HG02763 (cell line): ENCODE measurements around the gene PROC.
"Not testable (repeated sequence)": the region's sequence is repeated elsewhere in the genome, so short reads cannot be mapped to it uniquely, and the experiment has no call there.

Experiments used
- ATAC-seq: cut with Tn5 transposase; IDR thresholded peaks from one replicate; pipeline ENCODE4 v1.9.1; 2021; ENCODE audit warnings: mild to moderate bottlenecking, moderate library complexity; ENCODE audit not compliant: unreplicated experiment

PROC gene

DNA sequence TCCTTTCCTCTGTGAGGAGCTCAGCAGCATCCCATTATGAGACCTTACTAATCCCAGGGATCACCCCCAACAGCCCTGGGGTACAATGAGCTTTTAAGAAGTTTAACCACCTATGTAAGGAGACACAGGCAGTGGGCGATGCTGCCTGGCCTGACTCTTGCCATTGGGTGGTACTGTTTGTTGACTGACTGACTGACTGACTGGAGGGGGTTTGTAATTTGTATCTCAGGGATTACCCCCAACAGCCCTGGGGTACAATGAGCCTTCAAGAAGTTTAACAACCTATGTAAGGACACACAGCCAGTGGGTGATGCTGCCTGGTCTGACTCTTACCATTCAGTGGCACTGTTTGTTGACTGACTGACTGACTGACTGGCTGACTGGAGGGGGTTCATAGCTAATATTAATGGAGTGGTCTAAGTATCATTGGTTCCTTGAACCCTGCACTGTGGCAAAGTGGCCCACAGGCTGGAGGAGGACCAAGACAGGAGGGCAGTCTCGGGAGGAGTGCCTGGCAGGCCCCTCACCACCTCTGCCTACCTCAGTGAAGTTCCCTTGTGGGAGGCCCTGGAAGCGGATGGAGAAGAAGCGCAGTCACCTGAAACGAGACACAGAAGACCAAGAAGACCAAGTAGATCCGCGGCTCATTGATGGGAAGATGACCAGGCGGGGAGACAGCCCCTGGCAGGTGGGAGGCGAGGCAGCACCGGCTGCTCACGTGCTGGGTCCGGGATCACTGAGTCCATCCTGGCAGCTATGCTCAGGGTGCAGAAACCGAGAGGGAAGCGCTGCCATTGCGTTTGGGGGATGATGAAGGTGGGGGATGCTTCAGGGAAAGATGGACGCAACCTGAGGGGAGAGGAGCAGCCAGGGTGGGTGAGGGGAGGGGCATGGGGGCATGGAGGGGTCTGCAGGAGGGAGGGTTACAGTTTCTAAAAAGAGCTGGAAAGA, 7.6 kb downstream of the PROC start:
- ATAC-seq, result no peak

DNA sequence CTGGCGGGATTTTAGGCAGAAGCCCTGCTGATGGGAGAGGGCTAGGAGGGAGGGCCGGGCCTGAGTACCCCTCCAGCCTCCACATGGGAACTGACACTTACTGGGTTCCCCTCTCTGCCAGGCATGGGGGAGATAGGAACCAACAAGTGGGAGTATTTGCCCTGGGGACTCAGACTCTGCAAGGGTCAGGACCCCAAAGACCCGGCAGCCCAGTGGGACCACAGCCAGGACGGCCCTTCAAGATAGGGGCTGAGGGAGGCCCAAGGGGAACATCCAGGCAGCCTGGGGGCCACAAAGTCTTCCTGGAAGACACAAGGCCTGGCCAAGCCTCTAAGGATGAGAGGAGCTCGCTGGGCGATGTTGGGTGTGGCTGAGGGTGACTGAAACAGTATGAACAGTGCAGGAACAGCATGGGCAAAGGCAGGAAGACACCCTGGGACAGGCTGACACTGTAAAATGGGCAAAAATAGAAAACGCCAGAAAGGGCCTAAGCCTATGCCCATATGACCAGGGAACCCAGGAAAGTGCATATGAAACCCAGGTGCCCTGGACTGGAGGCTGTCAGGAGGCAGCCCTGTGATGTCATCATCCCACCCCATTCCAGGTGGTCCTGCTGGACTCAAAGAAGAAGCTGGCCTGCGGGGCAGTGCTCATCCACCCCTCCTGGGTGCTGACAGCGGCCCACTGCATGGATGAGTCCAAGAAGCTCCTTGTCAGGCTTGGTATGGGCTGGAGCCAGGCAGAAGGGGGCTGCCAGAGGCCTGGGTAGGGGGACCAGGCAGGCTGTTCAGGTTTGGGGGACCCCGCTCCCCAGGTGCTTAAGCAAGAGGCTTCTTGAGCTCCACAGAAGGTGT, 8.5 kb downstream of the PROC start:
- no peak for ATAC-seq

DNA sequence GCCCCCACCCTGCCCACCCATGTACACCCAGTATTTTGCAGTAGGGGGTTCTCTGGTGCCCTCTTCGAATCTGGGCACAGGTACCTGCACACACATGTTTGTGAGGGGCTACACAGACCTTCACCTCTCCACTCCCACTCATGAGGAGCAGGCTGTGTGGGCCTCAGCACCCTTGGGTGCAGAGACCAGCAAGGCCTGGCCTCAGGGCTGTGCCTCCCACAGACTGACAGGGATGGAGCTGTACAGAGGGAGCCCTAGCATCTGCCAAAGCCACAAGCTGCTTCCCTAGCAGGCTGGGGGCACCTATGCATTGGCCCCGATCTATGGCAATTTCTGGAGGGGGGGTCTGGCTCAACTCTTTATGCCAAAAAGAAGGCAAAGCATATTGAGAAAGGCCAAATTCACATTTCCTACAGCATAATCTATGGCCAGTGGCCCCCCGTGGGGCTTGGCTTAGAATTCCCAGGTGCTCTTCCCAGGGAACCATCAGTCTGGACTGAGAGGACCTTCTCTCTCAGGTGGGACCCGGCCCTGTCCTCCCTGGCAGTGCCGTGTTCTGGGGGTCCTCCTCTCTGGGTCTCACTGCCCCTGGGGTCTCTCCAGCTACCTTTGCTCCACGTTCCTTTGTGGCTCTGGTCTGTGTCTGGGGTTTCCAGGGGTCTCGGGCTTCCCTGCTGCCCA, 9.3 kb downstream of the PROC start:
- ATAC-seq, result no peak

DNA sequence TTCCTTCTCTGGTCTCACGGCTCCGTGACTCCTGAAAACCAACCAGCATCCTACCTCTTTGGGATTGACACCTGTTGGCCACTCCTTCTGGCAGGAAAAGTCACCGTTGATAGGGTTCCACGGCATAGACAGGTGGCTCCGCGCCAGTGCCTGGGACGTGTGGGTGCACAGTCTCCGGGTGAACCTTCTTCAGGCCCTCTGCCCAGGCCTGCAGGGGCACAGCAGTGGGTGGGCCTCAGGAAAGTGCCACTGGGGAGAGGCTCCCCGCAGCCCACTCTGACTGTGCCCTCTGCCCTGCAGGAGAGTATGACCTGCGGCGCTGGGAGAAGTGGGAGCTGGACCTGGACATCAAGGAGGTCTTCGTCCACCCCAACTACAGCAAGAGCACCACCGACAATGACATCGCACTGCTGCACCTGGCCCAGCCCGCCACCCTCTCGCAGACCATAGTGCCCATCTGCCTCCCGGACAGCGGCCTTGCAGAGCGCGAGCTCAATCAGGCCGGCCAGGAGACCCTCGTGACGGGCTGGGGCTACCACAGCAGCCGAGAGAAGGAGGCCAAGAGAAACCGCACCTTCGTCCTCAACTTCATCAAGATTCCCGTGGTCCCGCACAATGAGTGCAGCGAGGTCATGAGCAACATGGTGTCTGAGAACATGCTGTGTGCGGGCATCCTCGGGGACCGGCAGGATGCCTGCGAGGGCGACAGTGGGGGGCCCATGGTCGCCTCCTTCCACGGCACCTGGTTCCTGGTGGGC, 10.0 kb downstream of the PROC start:
- ATAC-seq, result no peak

DNA sequence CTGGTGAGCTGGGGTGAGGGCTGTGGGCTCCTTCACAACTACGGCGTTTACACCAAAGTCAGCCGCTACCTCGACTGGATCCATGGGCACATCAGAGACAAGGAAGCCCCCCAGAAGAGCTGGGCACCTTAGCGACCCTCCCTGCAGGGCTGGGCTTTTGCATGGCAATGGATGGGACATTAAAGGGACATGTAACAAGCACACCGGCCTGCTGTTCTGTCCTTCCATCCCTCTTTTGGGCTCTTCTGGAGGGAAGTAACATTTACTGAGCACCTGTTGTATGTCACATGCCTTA, 10.5 kb downstream of the PROC start:
- no peak for ATAC-seq

DNA sequence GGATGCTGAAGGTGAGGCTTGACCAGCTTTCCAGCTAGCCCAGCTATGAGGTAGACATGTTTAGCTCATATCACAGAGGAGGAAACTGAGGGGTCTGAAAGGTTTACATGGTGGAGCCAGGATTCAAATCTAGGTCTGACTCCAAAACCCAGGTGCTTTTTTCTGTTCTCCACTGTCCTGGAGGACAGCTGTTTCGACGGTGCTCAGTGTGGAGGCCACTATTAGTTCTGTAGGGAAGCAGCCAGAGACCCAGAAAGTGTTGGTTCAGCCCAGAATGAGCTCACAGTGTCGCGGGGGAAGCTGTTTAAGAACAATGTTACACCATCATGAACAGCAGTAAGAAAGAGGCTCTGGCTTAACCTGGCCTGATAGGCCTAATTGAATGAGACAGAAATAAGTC, 11.1 kb downstream of the PROC start:
- ATAC-seq, result no peak

DNA sequence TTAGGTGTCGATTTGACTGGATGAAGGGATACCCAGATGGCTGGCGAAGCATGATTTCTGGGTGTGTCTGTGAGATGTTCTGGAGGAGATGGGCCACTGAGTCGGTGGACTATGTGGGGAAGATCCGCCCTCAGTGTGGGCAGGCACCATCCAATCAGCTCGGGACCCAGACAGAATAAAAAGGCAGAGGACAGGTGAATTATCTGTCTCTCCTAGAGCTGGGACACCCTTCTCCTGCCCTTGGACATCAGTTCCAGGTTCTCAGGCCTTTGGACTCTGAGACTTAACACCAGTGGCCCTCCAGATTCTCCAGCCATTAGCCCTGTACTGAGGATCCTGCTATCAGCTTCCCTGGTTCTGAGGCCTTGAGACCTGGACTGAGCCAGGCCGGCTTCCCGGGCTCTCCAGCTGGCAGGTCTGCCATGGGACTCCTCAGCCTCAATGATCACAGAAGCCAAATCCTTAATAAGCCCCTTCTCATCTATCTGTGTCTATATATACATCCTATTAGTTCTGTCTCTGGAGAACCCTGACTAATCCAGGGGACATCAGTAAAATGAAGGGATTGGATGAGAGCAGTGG, 11.7 kb downstream of the PROC start:
- no peak for ATAC-seq

DNA sequence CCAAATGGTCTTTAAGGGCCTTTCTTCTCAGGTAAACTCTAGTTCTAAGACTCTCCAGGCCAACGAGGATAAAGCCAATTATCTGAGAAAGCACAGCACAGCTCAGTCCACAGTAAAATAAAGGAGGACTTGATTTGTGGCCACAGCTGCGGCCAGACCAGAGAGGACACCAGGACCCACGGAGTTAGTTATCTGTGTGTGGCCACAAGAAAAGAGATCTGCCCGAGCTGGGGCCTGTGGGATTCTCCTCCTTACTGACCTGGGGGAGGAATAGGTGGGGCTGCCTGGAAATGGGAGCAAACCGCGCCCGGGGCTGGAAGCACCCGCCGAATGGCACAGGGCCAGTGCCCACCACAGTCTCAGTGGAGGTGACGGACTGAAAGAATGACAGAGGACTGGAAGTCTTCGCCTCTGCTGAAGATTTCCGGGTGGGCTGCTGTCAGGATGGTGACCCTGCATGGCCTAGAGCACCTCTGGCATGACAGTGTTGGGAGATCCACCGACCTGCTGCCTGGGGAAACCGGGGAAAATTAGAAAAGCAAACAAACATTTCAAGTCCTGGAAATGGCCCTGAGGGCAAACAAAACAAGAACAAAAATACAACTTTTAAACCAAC, 13.3 kb downstream of the PROC start:
- no peak for ATAC-seq

DNA sequence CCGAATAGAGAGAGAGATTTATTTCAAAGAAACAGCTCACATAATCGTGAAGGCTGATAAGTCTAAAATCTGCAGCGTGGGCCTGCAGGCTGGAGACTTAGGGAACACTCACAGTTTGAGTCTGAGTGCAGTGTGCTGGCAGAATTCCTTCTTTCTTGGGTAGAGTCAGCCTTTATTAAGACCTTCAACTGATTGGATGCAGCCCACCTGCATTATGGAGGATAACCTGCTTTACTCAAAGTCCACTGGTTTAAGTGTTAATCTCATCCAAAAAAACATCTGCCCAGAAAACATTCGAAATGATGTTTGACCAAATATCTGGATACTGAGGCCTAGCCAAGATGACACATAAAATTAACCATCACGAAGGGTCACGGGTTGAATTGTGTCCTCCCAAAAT, 16.3 kb downstream of the PROC start:
- no peak for ATAC-seq

DNA sequence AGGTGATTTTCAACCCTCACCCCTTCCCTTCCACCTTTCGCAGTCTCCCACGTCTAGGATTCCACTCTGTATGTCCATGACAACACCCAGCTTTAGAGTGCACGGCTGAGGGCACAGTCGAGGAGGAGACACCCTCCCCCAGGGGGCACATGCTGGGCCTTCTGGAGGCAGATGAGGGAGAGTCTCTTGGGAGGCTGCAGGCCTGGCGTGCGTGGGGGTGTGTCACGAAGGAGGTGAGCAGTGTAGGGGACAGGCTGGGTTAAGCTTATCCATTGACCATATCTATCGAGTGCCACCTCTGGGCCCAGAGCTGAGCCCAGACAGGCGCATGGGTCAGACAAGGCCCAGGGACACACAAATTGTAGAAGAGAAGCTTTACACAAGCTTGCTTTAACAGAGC, 18.8 kb downstream of the PROC start:
- no peak for ATAC-seq

DNA sequence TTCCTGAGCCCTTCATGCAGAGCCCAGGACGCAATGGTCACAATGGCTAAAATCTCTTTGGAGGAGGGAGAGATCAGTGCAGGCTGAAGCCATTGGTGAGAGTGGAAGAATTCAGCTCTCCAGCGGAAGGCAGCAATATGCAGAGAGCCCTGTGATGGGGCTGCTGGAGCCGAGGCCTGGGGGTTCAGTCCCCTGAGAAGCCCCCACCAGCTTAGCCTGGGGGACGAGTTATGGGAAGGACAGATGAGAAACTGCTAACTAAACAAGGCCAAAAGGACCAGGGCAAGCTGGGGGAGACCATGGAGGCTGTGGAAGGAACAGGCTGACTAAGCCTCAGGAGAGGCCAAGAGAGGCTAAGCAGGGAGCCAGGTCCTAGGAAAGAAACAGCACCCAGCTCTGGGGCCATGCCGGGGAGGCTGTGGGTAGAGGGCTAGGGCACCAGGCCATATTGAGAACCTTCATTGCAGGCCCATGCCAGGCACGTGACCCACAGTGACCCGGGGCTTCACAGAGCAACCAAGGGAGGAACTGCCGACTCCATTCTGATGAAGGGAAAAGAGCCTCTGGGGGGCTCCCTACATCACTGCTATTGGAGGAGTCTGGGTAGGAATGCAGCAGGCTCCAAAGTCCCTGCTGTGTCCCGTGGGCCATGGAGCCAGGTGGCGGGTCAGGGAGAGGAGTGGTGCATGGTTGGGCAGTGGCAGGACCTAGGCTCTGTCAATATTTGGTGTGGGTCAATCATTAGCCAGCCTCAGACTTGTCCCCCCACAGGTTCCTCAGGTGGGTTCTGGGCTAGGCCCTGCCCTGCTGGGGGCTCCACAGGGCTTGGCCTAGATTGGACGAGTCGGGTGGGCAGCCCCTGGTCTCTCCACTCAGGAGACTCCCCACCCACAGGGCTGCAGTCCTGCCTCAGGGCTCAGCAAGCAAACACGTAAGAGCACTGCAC, 19.8 kb downstream of the PROC start:
- ATAC-seq, result no peak

DNA sequence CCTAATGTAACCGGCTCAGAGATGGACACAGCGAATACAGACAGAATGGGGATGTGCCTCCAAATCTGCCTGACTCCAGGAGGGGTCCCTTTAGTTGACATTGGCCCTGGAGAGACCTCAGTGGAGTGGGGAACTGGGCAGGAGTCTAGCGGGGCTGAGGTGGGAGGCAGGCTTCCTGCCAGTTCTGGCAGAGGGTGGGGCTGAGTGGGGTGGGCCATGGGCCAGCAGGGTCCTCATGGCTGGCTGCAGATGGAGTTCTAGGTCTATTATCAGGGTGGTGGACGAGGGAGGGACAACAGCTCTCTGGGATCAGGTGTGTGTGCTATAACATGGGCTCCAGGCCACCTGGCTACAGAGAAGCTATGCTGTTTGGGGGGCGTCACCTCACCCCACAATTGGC, 21.1 kb downstream of the PROC start:
- ATAC-seq, result no peak

DNA sequence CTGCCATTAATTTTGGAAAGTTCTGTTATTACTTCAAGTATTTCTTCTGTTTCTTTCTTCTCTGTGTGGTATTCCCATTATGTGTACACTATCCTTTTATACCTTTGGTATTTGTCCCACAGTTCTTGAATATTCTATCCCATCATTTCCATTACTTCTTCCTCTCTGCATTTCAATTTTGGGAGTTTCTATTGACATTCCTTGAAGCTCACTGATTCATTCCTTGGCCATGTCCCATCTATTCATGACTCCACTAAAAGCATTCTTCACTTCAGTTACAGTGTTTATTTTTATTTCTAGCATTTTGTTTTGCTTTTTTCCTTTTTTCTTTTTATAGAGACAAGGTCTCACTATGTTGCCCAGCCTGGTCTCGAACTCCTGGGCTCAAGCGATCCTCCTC, 30.3 kb downstream of the PROC start:
- no peak for ATAC-seq

DNA sequence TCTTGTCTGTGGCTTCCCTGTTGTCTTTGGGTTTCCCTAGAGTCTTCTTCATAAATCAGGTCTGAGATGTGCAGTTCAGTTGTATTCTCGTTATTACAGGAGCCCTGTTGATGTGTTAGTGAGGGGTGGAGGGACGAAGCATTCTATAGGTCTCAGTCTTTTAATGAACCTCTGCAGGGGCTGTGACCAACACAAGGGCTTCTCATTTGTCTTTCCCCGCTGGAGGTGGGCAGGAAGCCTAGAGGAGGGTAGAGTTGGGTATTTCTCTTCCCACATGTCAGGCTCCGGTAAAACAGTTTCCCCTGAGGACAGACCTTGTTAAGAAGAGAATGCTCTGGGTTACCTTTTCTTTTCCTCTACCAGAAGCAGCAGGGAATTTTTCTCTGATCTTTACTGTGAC, 31.2 kb downstream of the PROC start:
- no peak for ATAC-seq

DNA sequence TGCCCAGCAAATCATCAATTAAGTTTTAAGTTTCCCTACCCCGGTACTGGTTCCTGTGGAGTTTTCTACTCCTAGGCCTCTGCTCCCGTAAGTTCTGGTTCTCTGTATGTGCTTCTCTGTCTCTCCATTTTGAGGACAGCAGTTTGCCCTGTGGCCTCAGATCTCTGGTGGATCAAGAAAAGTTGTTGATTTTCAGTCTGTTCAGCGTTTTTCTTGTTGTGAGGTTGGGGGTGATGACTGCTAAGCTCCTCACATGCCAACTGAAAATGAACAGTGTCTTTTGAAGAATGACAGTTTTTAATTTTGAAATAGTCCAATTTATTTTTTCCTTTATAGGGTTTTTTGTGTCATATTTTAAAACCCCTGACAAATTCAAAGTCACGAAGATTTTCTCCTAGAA, 31.7 kb downstream of the PROC start:
- ATAC-seq, result no peak

DNA sequence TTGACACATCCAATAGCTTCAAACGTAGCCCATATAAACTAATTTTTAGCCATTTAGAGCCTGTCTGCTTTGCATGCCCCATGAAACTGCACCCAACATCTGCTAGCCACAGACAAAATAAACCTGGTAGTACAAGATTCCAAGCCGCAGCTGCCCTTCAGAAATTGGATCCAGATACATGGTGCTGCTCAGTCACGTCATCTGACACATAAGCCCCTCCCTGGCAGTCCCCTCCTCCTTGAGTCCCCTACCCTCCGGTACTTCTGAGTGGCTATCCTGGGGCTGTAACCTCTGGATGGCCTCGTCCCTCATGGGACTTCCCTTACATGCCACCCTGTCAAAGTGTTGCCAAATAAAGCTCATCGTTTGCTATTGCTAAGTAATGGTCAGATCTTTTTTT, 33.8 kb downstream of the PROC start:
- no peak for ATAC-seq

DNA sequence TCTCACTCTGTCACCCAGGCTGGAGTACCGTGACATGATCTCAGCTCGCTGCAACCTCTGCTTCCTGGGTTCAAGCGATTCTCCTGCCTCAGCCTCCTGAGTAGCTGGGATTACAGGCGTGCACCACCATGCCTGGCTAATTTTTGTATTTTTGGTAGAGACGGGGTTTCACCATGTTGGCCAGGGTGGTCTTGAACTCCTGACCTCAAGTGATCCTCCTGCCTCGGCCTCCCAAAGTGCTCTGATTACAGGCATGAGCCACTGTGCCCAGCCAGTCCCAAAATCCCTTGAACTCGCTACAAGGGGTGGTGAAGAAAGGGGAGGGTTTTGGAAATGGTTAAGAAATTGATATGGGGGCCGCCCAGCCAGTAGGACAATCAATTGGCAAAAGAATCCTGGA, 34.2 kb downstream of the PROC start:
- not testable (repeated sequence) for ATAC-seq

DNA sequence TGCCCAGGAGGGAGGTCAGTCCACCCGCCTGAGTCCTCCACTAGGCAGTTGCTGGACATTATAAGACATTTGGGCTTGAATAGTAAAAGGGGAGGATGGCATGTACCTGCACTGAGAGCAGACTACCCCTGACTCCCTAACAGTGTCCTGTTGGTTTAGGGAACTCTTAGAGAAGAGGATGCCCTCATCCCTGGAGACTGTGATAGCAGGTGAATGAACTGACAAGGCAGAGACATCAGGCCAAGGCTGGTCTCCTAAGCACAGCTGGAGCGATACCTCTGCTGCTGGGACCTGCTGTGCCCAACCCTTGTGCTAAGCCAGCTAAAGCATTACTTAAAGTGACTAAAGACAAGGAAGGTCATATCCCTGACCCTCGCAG, 34.8 kb downstream of the PROC start:
- ATAC-seq, result no peak
